HG03039 (cell line): Measurements from ENCODE around the gene MAEA.

Experiments used
- ATAC-seq: cut with Tn5 transposase; IDR thresholded peaks from one replicate; pipeline ENCODE4 v1.9.1; 2021; ENCODE audit warnings: mild to moderate bottlenecking, moderate library complexity; ENCODE audit not compliant: unreplicated experiment

The MAEA gene

DNA sequence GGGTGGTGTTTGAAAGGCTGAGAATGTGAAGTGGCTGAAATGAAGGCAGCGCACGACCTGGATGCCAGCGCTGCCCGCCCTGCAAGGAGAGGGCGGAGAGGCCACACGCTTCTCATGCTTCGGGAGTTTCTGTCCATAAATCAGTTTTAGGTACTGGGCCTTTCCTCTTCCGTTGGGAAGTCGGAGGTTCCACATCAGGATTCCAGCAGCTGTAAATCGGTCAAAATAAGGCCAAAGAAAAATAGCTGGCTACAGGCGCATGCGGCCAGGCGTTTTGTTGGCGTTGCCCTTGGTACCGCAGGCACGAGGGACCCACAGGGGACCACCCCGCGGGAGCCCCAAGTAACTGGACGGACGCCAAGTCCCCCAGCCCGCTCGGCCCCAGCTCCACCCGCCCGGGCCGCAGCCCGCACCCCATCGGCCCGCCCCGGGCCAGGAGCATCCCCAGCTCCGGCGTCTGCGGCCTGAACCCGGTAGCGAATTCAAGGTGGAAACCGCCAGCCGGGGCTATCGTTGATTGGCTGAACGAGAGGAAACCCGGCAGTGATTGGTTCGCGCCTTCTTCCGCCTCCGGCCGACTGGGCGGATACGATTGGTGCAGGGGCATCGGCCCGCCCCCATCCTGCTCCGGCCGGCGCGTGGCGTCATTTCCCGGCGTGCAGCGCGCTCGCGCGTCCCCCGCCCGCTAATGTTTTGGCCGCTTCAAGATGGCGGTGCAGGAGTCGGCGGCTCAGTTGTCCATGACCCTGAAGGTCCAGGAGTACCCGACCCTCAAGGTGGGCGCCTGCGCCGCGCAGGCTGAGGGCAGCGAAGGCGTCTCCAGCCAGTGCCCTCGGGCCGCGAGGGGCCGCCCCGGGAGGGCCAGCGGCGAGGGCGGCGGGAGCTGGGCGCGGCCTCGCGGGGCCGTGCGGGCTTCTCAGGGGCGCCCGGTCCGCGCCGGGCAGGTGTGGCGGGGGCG is at the start of gene MAEA:
TSS of gene MAEA (plus strand) at position 685 of the 958 bp plus-strand sequence. CDS start at position 708, 23 bp downstream.
- ATAC-seq, result peak; percentile 96

DNA sequence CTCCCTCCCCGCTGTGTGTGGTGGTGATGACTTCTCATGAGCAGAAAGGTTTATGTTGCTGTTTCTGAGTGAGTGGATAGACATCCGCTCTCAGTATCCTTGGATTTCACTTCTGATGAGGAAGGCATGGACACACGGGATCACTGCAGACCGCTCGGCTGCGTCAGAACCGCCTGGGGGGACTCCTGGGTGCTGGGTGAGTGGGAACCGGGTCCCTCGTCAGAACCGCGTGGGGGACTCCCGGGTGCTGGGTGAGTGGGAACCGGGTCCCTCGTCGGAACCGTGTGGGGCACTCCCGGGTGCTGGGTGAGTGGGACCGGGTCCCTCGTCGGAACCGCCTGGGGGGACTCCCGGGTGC is 49.8 kb upstream of the MAEA start:
- ATAC-seq, result no peak

DNA sequence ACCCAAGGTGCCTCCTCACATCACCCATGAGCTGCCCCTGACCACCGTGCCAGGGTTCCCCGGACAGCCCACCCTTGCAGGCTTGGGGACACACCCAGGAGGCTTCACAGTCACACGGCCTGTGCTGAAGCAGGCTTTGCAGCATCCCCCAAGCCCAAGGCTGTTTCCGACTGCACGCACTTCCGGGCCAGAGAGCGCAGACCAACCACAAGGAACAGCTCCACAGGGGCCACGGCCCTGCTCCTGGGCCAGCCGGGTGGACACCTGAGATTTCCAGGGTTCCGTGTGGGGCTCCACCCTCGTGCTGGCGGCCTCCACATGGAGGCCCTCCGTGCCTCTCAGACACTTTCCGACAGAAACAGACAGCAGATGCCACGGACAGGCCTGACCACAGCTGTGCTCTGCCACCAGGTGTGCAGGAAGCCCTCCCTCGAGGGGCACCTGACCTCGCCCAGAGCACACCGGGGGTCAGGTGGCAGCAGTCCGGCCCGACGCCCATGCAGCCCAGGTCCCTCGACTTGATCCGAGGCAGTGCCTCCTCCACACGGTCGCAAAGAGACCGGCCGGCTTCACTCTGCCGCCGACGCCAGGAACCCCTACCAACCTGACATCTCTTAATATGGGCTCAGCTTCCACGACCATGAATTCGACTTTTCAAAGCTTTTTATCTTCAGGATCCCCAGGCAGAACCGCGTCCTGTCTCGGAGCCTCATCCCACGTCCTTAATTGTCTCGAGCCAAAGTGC is 48.8 kb upstream of the MAEA start:
- ATAC-seq, result no peak

DNA sequence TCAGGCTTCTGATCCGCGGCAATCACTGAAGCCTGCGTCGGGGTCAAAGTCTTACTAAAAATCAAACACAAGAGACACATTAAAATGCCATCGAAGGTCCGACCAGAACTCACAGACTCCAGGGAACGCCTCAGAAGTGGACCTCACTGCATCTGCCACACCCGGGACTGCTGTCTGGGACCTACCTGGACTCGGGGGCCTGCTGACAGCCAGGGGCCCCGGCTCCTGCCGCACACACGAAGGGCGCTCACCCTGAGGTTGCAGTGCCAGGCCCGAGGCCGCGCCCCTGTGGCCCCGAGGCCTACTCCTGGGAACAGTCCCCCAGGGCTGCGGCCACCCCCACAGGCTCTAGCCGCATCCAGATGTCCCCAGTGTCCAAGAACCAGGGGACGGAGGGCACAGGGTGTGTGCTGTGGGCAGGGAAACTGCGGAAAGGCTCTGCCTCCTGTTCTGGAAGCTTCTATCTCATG is 48.2 kb upstream of the MAEA start:
- ATAC-seq, result no peak

DNA sequence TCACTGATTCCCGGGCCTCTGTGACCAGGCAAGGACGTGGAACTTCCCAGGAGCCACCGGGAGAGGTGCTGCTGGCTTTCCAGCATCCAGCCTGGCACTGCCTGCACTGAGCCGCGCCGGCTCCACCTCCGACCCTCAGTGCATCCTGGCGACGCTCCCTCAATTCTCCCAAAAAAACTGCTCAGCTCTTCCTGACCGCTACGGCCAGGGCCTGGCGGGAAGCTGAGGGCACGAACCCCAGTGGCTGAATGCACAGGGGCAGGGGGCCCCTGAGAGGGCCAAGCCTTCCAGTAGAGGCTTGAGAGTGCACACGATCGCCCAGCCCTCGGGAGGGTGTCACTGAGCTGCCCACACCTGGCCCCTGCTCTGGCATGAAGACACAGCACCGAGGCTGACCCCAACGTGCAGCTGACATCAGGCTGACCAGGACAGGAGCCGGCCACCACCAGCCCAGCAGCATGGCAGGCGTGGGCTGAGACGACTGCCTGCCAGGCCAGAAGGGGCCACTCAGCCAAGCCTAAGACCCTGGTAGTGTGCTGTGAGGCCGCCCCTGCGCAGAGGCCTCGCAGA is 47.7 kb upstream of the MAEA start:
- no peak for ATAC-seq

DNA sequence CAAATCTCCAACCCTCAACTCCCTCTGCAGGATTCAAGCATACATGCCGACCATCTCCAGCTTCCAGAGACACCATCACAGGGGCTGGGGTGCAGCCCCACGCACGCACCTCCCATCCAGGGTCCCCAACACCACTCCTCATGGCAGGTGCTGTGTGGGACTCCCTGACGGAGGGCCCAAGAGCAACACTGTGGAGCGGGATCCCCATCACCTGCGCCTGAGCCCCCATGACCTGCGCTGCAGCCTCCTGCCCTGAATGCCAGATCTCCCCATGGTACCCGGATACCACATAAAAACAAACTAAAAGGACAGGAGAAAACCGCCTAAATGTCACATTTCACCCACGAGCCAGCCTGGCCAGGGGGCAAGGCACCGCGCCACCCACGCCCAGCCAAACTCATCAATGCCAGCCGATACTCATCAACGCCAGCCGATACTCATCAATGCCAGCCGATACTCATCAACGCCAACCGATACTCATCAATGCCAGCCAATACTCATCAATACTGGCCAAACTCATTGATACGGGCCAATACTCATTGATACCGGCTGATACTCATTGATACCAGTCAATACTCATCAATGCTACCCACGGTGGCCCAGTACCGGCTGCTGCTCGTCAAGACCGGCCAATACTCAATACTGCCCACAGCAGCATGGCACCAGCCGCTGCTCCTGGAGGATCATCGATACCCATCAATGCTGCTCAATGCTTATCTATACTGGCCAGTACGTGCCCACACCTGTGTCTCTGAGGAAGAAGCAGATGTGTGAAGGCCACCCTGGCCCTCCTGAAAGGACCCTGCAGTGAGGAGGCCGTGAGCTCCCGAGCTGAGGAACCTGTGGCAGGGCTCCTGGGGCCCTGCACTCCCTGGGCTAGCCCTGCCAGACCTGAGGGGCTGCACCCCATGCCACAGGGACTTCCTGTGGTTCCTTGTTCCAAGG is 46.9 kb upstream of the MAEA start:
- ATAC-seq, result no peak

DNA sequence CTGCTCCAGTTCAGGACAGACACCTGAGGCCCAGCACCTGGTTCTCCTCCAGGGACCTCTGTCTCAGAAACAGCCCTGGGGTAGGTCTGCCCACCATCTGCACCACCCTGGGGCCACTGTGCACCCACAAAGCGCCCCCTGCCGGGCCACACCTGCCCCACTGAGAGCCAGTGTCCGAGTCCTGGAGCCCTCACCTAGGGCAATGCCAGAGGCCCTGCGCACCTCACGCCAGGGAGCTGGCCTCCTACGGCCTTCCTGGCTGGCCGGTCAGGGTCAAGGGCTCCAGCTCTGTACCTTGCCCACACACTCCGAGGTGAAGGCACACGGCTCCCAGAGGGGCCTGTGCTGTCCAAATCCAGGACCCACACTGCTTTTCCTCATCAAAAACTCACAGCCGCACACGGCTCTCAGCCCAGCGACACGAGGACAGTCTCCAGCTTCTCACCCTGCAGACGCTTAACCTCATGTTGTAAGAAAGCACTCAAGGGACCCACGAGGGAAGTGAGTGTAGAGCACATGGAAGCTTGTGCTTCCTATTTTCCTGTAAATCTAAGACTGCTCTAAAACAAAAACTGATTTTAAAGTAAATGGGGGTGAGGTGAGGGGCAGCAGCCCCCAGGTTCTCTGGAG is 46.1 kb upstream of the MAEA start:
- no peak for ATAC-seq

DNA sequence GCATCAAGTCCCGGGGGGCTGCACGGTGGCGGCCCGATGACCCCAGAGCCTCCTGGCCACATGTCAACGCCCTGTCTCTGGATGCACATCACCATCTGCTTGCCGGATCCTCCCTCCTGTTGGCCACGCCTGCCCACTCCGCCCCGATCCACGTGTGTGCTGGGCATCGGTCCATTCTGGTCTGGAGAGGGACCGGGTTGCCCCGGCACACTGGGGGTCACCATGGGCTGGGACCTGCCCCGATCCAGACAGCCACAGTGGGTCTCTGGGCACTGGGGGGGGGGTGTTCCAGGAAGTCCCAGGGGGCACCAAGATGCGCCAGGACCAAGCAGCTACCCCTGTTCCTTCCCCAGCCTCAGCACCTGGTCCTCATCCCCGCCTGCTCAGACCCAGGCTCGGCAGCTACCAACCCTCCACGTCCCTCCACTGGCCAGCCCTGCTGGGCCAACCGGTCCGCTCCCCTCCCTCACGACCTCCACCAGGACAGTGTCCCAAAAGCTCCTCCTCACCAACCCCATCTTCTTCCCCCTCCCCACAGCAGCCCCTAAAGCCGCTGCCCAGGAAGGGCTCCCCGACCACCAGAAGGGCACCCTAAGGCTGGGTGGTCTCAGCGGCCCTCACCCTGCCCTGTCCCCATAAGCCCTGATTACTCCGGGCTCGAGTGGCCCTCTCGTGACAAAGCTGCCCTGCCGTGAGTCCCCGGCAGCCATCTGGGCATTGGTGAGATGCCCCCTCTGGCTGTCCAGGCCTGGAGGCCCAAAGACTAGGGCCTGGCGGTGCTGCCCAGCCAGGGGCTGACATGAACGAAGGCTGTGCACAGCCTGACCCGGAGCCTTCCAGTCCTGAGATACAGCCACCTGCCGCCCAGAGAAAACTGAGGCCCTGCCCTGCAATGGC is 45.4 kb upstream of the MAEA start:
- no peak for ATAC-seq

DNA sequence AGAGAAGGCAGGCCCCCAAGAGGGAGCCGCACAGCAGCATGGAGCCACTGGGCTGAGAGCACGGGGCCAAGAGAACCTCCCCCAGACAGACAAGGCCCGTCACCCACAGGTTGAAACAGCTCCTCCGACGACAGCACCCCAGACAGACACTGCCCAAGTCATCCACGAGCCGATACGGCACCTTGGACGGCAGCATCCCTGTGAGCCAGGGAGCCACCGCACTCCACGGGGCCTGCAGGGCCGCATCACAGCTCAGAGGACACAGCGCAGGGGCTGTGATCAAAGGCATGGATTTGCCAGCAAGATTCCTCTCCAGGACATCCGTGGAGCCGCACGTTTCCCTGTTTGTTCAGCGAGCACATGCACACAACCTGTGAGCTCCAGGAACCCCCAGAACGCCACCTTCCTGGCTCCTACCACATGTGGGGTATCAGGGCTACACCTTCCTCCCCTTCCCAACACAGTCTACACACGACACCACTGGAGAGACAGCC is 44.7 kb upstream of the MAEA start:
- ATAC-seq, result no peak

DNA sequence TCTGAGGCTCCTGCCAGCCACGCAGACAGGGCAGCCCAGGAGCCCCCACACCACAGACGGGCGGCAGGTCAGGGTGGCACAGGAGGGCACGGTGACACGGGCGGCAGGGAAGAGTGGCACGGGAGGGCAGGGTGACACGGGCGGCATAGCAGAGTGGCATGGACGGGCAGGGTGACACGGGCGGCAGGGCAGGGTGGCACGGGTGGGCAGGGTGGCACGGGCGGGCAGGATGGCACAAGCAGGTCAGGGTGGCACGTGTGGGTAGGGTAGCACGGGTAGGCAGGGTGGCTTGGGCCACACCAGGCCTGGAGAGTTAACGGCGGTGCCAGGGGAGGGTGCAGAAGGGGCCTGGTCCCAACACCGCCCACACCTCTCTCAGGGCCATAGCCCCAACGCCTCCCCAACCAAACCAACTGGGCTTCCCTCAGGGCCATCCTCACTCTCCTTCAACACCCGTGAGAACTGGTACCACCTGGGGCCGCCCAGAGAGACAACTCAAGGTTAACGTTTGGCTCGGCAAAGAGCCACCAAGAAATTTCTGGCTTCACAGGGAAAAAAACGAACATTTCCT is 44.1 kb upstream of the MAEA start:
- ATAC-seq, result no peak

DNA sequence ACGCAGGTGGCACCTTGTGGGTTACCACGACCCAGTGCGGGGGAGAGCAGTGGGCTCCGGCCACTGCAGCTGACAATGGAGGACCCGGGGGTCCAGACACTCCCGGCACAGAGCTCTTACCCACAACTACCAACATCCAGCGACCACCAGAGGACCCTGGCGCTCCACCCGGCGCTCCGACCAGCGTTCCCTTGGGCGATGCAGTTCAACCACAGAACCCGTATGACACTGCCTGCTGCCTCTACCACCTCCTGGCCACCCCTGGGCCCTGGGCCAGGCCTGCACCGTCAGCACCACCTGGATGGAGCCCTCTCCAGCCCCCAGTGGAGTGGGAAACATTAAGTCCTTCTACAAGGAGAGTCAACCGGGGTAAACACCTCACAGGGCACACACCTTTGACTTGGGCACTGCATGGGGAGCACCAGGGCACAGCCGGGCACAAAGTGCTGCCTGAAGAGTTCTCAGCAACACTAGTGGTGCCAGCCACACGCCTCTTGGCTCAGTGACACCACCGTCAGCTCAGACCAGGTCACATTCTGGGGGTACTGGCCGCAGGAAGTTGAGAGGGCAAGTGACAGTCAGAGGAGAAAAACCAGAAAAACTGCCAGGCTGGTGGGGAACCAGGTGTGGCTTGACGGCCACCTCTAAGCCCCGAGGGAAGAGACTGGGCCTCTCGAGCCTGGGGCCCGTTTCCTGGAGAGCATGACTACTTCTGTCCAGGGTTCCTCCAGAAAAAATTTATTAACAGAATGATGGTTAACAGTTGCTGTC is 43.4 kb upstream of the MAEA start:
- ATAC-seq, result no peak

DNA sequence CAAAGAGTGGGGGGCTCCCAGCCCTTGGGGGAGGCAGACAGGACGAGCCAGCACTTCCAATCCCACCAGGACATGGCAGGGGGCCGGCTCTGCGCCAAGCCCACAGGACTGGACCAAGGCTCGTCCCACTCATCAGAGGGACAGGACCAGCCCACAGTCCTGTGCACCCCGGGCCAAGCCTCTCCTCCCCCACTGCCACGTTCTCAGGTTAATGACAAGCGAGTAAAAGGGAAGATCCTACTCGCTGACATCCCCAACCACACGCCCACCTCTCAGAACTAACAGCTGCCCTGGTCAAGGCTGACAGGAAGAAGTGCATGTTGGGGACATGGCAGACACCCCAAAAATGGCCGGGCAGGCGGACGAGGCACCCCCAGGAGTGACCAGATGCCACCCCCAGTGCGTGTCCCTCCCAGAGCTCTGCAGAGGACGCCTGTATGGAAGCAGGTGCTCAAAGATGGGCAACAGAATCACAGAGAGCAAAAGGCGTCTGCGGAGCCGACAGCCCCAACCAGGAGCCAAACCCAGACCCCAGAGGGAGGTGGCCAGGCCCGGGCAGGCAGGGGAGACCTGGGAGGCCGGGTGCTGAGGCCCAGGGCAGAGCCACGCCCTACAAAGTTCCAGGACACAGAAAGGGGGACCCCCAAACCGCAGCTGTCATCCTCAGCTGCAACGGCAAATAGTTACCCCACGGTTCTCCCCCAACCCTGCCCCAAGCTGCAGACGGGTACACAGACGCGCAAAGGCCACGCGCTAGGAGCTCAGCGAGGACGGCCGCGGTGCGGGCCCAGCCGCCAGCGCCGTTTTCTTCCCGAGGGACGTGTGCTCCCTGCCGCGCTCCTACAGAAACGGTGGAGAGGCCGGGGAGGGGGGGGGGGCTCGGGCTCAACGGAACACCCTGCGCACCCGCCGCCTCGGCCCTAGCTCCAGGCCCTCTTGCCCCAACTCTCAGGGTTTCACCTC is 42.5 kb upstream of the MAEA start:
- ATAC-seq, result no peak

DNA sequence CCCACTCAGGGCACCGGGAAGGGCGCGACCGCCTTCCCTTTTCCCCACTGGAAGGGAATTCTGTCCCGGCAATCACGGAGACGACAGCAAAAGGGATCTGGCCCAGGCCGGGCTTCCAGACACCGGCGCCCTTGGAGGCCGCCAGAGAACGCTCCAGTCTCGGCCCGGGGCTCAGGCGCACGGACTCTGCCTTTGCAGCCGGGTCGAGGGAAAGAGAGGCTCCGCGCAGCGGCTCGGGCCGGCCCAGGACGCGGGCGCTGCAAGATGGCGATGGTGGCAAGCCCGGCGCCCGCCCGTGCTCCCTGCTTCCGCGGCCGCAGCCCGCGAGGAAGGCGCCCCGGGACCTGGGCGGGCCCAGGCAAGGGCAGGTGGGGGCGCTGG is 41.8 kb upstream of the MAEA start:
- peak; percentile 17 for ATAC-seq

DNA sequence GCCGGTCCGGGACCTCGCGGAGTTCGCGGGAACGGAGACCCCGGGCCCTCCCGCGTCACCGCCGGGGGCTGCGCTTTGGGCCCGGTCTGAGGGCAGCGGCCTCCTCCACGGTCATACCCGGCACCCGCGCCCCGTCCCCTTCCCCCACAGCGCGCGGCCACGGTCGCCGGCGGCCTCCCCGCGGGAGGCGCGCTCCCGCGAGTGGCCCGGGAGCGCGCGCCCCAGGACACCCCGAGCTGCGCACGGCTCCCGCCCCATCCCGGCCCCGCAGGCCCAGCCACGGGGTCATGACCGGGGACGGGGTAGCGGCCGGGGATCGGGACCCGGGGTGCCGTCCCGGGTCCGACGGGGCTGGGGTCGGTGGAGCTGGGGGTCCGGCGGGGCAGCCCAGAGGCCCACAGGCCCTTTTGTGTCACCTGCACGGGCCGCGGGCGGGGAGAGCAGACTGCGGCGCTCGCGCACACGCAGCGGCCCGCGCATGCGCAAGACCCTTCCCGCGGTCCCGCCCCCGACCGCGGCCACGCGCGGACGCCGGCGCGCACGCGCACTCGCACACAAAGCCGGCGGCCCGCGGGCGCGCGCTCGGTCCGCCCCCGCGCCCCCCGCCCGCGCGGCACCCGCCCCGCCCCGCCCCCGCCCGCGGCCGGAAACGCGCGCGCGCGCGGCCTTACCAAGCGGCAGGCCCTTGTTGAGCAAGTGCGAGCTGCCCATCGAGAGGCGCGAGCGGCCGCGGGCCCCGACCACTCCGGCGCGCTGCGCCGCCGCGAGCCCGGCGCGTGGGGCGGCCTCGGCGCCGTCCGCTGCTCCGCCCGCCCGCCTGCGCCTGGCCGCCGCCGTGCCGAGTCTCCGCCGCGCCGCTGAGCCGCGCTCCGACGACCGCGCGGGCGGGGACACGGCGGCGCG is 41.2 kb upstream of the MAEA start, which contains the start of gene CTBP1:
TSS of gene CTBP1 (minus strand) at position 886 of the 903 bp plus-strand sequence. CDS start 7,799 bp downstream, outside the sequence.
- ATAC-seq, result peak; percentile 46

DNA sequence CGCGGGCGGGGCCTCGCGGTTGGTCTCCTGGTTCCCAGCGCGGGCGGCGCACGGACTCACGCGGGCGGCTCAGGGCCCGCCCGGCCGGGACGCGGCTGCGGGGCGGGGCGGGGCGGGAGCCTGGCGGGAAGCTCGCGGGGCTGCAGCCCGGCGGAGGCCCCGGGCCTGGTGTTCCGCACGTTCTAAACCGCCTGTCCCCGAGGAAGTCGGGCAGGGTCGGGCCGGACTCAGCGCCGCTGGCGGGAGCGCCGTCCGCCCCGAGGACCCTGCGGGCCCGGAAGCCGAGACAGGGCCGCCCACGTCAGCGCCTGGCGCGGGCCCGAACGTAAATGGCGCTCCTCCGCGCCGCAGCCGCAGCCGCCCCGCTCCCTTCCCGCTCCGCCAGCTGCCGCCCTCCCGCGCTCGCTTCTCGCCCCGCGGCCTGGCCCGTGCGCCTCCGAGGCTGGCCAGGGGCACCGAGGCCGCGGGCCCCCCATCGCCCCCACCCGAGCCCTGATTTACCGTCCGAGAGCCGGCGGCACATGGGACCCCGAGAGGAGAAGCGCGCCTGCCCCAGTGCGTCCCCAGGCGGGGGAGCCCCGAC is 40.5 kb upstream of the MAEA start:
- ATAC-seq, result peak; percentile 50
